GM12872 (cell line): ENCODE results near the gene CCDC38.

Experiments
- TF ChIP-seq, protein P1 (sequence below): IDR thresholded peaks from 3 replicates; pipeline ENCODE4 v1.5.1; 2011; ENCODE audit warnings: low read depth, mild to moderate bottlenecking, low read length, moderate library complexity; ENCODE audit not compliant: insufficient read depth

The CCDC38 gene

DNA sequence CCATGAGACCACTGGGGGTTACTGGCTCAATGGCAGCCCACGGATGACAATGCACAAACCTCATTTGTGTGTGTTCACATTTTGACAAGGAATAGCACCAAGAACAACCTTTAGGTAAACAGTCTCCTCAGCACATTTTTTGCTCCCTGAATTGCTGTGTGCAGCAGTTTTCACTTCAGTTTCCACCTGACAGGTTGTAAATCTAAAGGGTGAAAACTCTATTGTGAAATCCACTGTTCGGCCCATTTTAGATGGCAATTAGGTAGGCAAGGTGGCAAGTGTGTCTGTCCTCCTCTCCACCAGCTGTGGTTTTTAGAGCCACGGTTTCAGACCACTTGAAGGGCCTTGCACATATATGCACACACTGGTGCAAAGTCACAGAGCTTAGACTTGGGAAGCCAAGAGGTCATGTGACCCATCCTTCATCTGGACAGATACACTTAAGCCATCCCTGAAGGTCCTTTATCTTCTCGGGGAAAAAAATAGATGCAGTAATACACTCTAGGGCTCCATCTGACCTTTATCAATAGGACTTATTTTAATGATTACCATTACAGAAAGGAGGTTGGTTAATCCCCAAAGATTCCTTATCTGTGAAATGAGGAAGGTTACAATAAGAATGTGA is 30.5 kb upstream of the CCDC38 start:
- TF ChIP-seq, protein P1, sequence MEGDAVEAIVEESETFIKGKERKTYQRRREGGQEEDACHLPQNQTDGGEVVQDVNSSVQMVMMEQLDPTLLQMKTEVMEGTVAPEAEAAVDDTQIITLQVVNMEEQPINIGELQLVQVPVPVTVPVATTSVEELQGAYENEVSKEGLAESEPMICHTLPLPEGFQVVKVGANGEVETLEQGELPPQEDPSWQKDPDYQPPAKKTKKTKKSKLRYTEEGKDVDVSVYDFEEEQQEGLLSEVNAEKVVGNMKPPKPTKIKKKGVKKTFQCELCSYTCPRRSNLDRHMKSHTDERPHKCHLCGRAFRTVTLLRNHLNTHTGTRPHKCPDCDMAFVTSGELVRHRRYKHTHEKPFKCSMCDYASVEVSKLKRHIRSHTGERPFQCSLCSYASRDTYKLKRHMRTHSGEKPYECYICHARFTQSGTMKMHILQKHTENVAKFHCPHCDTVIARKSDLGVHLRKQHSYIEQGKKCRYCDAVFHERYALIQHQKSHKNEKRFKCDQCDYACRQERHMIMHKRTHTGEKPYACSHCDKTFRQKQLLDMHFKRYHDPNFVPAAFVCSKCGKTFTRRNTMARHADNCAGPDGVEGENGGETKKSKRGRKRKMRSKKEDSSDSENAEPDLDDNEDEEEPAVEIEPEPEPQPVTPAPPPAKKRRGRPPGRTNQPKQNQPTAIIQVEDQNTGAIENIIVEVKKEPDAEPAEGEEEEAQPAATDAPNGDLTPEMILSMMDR = no peak

DNA sequence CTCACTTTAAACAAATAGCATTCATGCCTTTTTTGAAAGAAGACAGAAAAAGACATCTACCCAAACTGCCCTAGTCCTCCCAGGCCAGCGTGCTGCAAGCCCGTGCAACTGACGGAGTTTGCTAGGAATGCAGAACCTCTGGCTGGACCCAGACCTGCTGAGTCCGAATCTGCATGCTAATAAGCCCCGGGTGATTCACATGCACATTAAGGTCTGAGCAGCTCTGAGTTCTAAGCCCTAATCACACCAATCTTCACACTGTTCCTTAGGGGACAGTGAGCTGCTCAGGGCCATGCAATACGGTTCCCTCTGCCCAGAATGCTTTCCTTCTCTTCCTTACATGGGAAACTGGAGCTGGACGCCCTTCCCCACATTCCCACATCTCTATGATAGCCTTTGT is 28.5 kb upstream of the CCDC38 start:
- TF ChIP-seq, protein P1 = no peak

DNA sequence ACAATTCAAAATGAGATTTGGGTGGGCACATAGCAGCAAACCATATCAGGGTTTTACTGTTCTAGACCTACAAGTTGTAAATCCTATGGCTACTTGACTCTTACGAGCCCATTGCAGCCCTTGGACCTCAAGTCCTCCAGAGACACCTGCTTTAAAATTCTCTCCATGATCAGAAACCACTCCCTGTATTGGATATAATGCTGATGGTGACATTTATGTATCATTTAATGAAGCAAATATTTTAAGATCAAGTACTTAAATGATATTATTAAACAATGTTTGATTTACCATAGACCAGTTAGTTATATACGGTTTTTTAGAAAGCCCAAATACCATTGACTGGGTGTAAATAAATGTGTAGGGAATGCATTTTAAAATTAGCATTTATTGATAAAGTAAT is 24.9 kb upstream of the CCDC38 start:
- TF ChIP-seq, protein P1 = no peak

DNA sequence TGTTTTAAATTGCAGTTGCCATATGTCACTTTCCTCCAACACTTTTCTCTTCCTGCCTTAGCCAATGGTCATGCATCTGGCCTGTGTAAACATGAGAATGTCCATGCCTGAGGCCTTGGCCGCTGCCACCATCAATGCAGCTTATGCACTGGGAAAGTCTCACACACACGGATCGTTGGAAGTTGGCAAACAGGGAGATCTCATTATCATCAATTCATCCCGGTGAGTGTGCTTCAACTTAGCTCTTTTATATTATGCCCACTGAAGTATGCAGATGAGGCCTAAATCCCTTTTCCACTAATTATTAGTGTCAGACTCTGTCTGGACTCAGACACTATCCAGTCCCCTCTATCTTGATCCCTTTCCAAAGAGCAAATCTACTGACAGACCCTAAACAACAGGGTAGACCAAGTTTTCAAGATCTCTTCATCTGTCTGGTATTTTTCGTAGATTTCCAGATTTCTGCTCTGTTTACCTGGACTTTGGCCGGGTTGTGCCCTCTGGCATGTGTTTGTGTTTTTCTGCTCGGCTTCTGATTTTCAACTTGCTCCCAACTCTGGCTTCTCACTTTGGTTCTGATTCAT is 24.0 kb upstream of the CCDC38 start:
- TF ChIP-seq, protein P1 = no peak

GRCh38 chr12:95963096-95963495 is 20.7 kb upstream of the CCDC38 start:
- TF ChIP-seq, protein P1 = peak; percentile 39; the same call in 2 of the 3 replicates

DNA sequence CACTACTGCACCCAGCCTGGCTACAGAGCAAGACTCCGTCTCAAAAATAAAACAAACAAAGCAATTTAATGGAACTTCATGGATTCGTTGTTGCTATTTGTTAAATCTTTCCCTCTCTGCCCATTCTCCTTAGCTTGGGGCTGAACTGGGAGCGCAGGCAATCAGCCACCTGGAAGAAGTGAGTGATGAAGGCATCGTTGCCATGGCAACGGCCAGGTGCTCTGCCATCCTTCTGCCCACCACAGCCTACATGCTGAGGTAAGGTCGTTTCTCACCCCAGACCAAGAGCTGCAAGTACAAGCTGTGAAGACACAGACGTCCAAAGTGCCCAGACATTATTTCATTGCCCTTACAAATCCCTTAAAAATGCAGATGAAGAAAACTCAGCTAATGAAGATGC is 19.8 kb upstream of the CCDC38 start:
- TF ChIP-seq, protein P1 = no peak

- TF ChIP-seq, protein P1 = no peak
Measured at GRCh38 chr12:95960241-95960640, 17.8 kb upstream of the CCDC38 start.
